H9 (cell line): ENCODE measurements around the gene STAU1. TPM values are rescaled to one million over a fixed set of nuclear protein-coding genes. Genes with fewer than 3 reads are reported as not detected.
"Not testable (repeated sequence)": the region's sequence is repeated elsewhere in the genome, so short reads cannot be mapped to it uniquely, and the experiment has no call there.

Source experiments
- DNase-seq: peaks from one replicate; pipeline ENCODE4 v3.0.0-alpha.2; 2017
- H2AFZ ChIP-seq: one replicate; pipeline ENCODE4 v1.6.1; 2013; ENCODE audit warnings: mild to moderate bottlenecking, low read length, control low read depth, moderate library complexity
- H2AK5ac ChIP-seq: 2 replicates; pipeline ENCODE4 v1.6.1; 2013; ENCODE audit warnings: low read length, control low read depth, mixed read lengths; ENCODE audit not compliant: insufficient read length
- H2BK120ac ChIP-seq: one replicate; pipeline ENCODE4 v1.6.1; 2013; ENCODE audit warnings: low read depth, mild to moderate bottlenecking, low read length, control low read depth, inconsistent platforms; ENCODE audit not compliant: poor library complexity, severe bottlenecking
- H2BK12ac ChIP-seq: 2 replicates; pipeline ENCODE4 v1.6.1; 2013; ENCODE audit warnings: low read length, control low read depth, mixed read lengths, low read depth; ENCODE audit not compliant: insufficient read length
- H2BK15ac ChIP-seq: 2 replicates; pipeline ENCODE4 v1.6.1; 2013; ENCODE audit warnings: low read depth, low read length, control low read depth
- H2BK20ac ChIP-seq: one replicate; pipeline ENCODE4 v1.6.1; 2013; ENCODE audit warnings: low read depth, mild to moderate bottlenecking, low read length, control low read depth, inconsistent platforms; ENCODE audit not compliant: poor library complexity, severe bottlenecking
- H2BK5ac ChIP-seq: 2 replicates; pipeline ENCODE4 v1.6.1; 2013; ENCODE audit warnings: low read length, control low read depth, mixed read lengths; ENCODE audit not compliant: insufficient read length
- H3K14ac ChIP-seq: 2 replicates; pipeline ENCODE4 v1.6.1; 2013; ENCODE audit warnings: low read length, control low read depth; ENCODE audit not compliant: insufficient read depth
- H3K18ac ChIP-seq: 2 replicates; pipeline ENCODE4 v1.6.1; 2013; ENCODE audit warnings: low read depth, mild to moderate bottlenecking, mixed read lengths, low read length, control low read depth; ENCODE audit not compliant: insufficient read length
- H3K23ac ChIP-seq: 2 replicates; pipeline ENCODE4 v1.6.1; 2013; ENCODE audit warnings: low read length, control low read depth, mixed read lengths, low read depth; ENCODE audit not compliant: insufficient read length
- H3K23me2 ChIP-seq: 2 replicates; pipeline ENCODE4 v1.6.1; 2013; ENCODE audit warnings: low read depth, mild to moderate bottlenecking, mixed read lengths, low read length, control low read depth; ENCODE audit not compliant: insufficient read length, poor library complexity, severe bottlenecking
- H3K27ac ChIP-seq: 2 replicates; pipeline ENCODE4 v1.5.1; 2013; ENCODE audit warnings: low read length, control low read depth, mixed read lengths, low read depth; ENCODE audit not compliant: insufficient read length
- H3K27me3 ChIP-seq: 2 replicates; pipeline ENCODE4 v1.6.1; 2013; ENCODE audit warnings: low read length, control low read depth, inconsistent platforms; ENCODE audit not compliant: insufficient read depth
- H3K4ac ChIP-seq: 2 replicates; pipeline ENCODE4 v1.6.1; 2013; ENCODE audit warnings: low read depth, mild to moderate bottlenecking, control low read depth, inconsistent platforms, low read length, moderate library complexity
- H3K4me1 ChIP-seq: 2 replicates; pipeline ENCODE4 v1.6.1; 2013; ENCODE audit warnings: low read length, control low read depth, inconsistent platforms; ENCODE audit not compliant: insufficient read depth
- H3K4me2 ChIP-seq: 2 replicates; pipeline ENCODE4 v1.6.1; 2013; ENCODE audit warnings: low read length, control low read depth, mixed read lengths; ENCODE audit not compliant: insufficient read length, insufficient read depth
- H3K56ac ChIP-seq: 2 replicates; pipeline ENCODE4 v1.6.1; 2013; ENCODE audit warnings: low read depth, mild to moderate bottlenecking, mixed read lengths, low read length, control low read depth; ENCODE audit not compliant: insufficient read length
- H3K79me1 ChIP-seq: 2 replicates; pipeline ENCODE4 v1.6.1; 2013; ENCODE audit warnings: low read depth, mild to moderate bottlenecking, moderate library complexity, low read length, control low read depth, inconsistent platforms; ENCODE audit not compliant: insufficient read depth, poor library complexity, severe bottlenecking
- H3K79me2 ChIP-seq: 2 replicates; pipeline ENCODE4 v1.6.1; 2013; ENCODE audit warnings: low read length, control low read depth, inconsistent platforms; ENCODE audit not compliant: insufficient read depth
- H3K9ac ChIP-seq: 2 replicates; pipeline ENCODE4 v1.6.1; 2013; ENCODE audit warnings: low read length, control low read depth, mixed read lengths; ENCODE audit not compliant: insufficient read length; ENCODE audit errors: extremely low read depth
- H3K9me3 ChIP-seq: one replicate; pipeline ENCODE4 v1.6.1; 2013; ENCODE audit warnings: low read depth, low read length, inconsistent platforms; ENCODE audit not compliant: control insufficient read depth
- H3T11ph ChIP-seq: one replicate; pipeline ENCODE4 v1.6.1; 2013; ENCODE audit warnings: mild to moderate bottlenecking, low read length, control low read depth, inconsistent platforms
- H4K20me1 ChIP-seq: one replicate; pipeline ENCODE4 v1.6.1; 2013; ENCODE audit not compliant: control insufficient read depth, insufficient read length, insufficient read depth
- H4K5ac ChIP-seq: 2 replicates; pipeline ENCODE4 v1.6.1; 2013; ENCODE audit warnings: low read depth, mild to moderate bottlenecking, mixed read lengths, low read length, control low read depth; ENCODE audit not compliant: insufficient read length
- H4K8ac ChIP-seq: replicated peaks from 2 replicates; pipeline ENCODE4 v1.6.1; 2013; ENCODE audit warnings: low read length, control low read depth, mixed read lengths, low read depth; ENCODE audit not compliant: insufficient read length
- H4K91ac ChIP-seq: 2 replicates; pipeline ENCODE4 v1.6.1; 2013; ENCODE audit warnings: low read depth, mild to moderate bottlenecking, moderate library complexity, mixed read lengths, low read length, control low read depth; ENCODE audit not compliant: insufficient read length
- H3K27ac Mint-ChIP-seq, 3 experiments: 2 replicates in 2 of 3; 3 replicates in 1 of 3; pipeline ENCODE4 v1.8.0; 2020 to 2021; ENCODE audit warnings: mixed read lengths in 3 of 3, mild to moderate bottlenecking in 1 of 3, moderate library complexity in 1 of 3
- H3K27me3 Mint-ChIP-seq: 2 replicates; pipeline ENCODE4 v1.8.0; 2021; ENCODE audit warnings: low read depth, mild to moderate bottlenecking, moderate library complexity, mixed read lengths
- H3K36me3 Mint-ChIP-seq, 3 experiments: 2 replicates in 2 of 3; 3 replicates in 1 of 3; pipeline ENCODE4 v1.8.0; 2020 to 2021; ENCODE audit warnings: low read depth in 3 of 3, mixed read lengths in 3 of 3; ENCODE audit not compliant: insufficient read depth in 1 of 3
- H3K4me1 Mint-ChIP-seq, 2 experiments: 2 replicates each; pipeline ENCODE4 v1.8.0; 2020; ENCODE audit warnings: mixed read lengths in 2 of 2
- H3K4me3 Mint-ChIP-seq, 2 experiments: 2 replicates in 1 of 2; 3 replicates in 1 of 2; pipeline ENCODE4 v1.8.0; 2020 to 2021; ENCODE audit warnings: mild to moderate bottlenecking in 2 of 2, mixed read lengths in 2 of 2, moderate library complexity in 1 of 2
- H3K9me3 Mint-ChIP-seq, 2 experiments: 2 replicates in 1 of 2; 3 replicates in 1 of 2; pipeline ENCODE4 v1.8.0; 2020; ENCODE audit warnings: mild to moderate bottlenecking in 2 of 2, mixed read lengths in 2 of 2, moderate library complexity in 1 of 2
- CTCF ChIP-seq: fragments of 200-600 bp; sonication (generic); conservative IDR thresholded peaks from 3 replicates; pipeline ENCODE4 v1.8.0; 2021; ENCODE audit warnings: antibody characterized with exemption, mild to moderate bottlenecking
- WGBS: extraction: QIAGEN DNeasy Blood & Tissue Kit; methylation state at CpG from one replicate; pipeline ENCODE4 v1.1.7; 2013; ENCODE audit warnings: missing lambda C conversion rate, low lambda C conversion rate, mixed read lengths; ENCODE audit not compliant: insufficient read length; ENCODE audit errors: extremely low coverage; 5-methylcytosine and 5-hydroxymethylcytosine counted together
- total RNA-seq: library from RNA; stranded (reverse); gene quantifications from 2 replicates; pipeline ENCODE4 v1.2.1, GENCODE V29; 2021

The STAU1 gene
- total RNA-seq, 1 experiment from 2014 or later: 106 TPM

- H3K18ac ChIP-seq: no peak overlapping the region
- no peak overlapping the region for H2BK15ac ChIP-seq
- Mint-ChIP-seq H3K27ac (no peak overlapping the region), H3K4me1 (no peaks in the 10 kb centered on the region), H3K36me3 (no peaks in the 10 kb centered on the region), H3K9me3 (no peaks in the 10 kb centered on the region), H3K4me3 (no peak overlapping the region), H3K27me3 (no peaks in the 10 kb centered on the region)
- no peak overlapping the region for H2BK120ac ChIP-seq
- TF ChIP-seq CTCF: no peak
- H2BK5ac ChIP-seq: no peak overlapping the region
- H3K14ac ChIP-seq: no peak overlapping the region
- H3K79me1 ChIP-seq: no peaks in the 10 kb centered on the region
- WGBS: no CpG with 5 or more reads among the region's 4 CpGs
- no peak for DNase-seq
- H3K27ac ChIP-seq: no peak overlapping the region
- no peak overlapping the region for H3K23ac ChIP-seq
- H2BK20ac ChIP-seq: no peak overlapping the region
- no peak overlapping the region for H3K4ac ChIP-seq
- H3K79me2 ChIP-seq: no peaks in the 10 kb centered on the region
- H4K5ac ChIP-seq: no peak overlapping the region
- no peak overlapping the region for H2AFZ ChIP-seq
- H3K27me3 ChIP-seq: no peaks in the 10 kb centered on the region
- H3K9ac ChIP-seq: no peak overlapping the region
- H2AK5ac ChIP-seq: no peak overlapping the region
- H3K4me1 ChIP-seq: no peaks in the 10 kb centered on the region
- no peaks in the 10 kb centered on the region for H4K20me1 ChIP-seq
- H3T11ph ChIP-seq: no peak overlapping the region
- H4K8ac ChIP-seq: no peak overlapping the region
- no peaks in the 10 kb centered on the region for H3K23me2 ChIP-seq
- no peak overlapping the region for H2BK12ac ChIP-seq
- no peak overlapping the region for H4K91ac ChIP-seq
- H3K56ac ChIP-seq: no peak overlapping the region
- H3K9me3 ChIP-seq: no peaks in the 10 kb centered on the region
- H3K4me2 ChIP-seq: no peak overlapping the region
These were observed 11.7 kb upstream of the STAU1 start for GRCh38 chr20:49199729-49200293.

GRCh38 chr20:49192944-49193518, 4.9 kb upstream of the STAU1 start:
- not testable (repeated sequence) for H3K27ac Mint-ChIP-seq, H3K36me3 Mint-ChIP-seq, H2BK15ac ChIP-seq, H3K23ac ChIP-seq, H4K5ac ChIP-seq, H3K18ac ChIP-seq, H2AFZ ChIP-seq, H3K14ac ChIP-seq, H3K23me2 ChIP-seq, H3T11ph ChIP-seq, H3K4me3 Mint-ChIP-seq, H3K79me2 ChIP-seq, H3K4me1 ChIP-seq, H4K20me1 ChIP-seq, H3K9me3 Mint-ChIP-seq, H3K4me1 Mint-ChIP-seq, H2BK12ac ChIP-seq, H3K27me3 ChIP-seq, H3K9me3 ChIP-seq, H4K8ac ChIP-seq, H3K4ac ChIP-seq, H2AK5ac ChIP-seq, H3K27me3 Mint-ChIP-seq, H2BK120ac ChIP-seq, H2BK5ac ChIP-seq, H3K27ac ChIP-seq, H4K91ac ChIP-seq, H3K56ac ChIP-seq, H2BK20ac ChIP-seq, H3K4me2 ChIP-seq, H3K79me1 ChIP-seq, H3K9ac ChIP-seq, DNase-seq
- no CpG with 5 or more reads among the region's 11 CpGs for WGBS
